NCI-H187 (cell line): ENCODE measurements around the gene NCF4.

Source experiments
- DNase-seq, 2 experiments: peaks; one replicate each; lab custom pipeline; 2025; lab: John Stamatoyannopoulos, UW

NCF4 gene

DNA sequence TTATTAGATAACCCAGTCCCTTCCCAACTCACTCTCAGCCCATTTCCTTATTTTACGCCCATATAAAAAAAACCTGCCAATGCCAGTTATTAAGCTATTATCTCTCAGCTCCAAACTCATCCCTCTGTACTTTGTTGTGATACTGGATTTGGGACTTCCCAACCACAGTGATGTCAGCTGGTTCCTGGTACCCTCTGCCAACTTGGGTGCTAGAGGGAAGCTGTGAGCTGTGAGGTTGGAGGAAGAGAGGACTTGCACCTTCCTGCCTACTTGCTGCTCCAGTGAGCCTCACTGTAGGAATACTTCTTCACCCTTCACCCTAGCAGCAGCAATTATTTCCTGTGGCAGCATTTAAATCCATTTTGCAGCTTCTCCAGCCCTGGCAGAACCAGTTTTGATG lies 33.5 kb downstream of the NCF4 start:
- no peak for DNase-seq

GRCh38 chr22:36897611-36898010 lies 36.8 kb downstream of the NCF4 start:
- no peak for DNase-seq

DNA sequence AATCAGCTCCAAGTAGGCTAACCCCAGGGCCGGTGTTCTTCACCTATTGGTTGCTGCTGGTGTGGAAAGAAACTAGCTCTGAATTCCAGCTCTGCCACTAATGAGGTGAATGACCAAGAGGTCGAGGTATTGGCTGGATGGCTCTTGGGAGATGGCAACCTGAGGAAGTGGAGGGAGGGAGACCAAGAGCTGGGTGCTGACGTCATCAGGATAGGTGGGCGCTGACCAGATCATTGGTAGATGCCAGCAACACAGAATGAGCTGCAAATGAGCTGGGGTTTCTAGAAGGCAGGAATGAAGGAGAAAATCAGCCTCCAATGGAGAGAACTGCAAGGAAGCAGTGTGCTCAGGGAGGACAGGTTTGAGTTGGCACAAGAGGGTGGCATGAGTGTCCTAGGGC lies 37.9 kb downstream of the NCF4 start:
- no peak for DNase-seq

DNA sequence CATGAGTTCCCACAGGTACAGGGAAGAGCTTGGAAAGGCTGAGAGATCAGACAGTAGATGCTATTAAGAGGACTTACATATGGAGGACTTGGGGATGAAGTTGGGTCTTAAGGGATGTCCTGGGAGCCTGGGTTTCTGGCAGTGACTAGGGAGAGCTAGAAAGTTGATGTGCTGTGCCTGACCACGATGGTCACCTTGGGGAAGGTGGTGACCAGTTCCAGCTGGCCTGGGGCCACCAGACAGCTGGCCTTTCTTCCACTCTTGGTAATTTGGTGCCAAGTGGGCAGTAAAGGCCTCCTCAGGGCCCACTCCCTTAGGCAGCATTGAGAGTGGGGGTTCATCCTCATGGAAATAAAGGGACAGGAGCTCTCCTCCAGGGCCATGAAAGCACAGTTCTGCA lies 38.7 kb downstream of the NCF4 start:
- no peak for DNase-seq

GRCh38 chr22:36900225-36900624 lies 39.4 kb downstream of the NCF4 start:
- no peak for DNase-seq

DNA sequence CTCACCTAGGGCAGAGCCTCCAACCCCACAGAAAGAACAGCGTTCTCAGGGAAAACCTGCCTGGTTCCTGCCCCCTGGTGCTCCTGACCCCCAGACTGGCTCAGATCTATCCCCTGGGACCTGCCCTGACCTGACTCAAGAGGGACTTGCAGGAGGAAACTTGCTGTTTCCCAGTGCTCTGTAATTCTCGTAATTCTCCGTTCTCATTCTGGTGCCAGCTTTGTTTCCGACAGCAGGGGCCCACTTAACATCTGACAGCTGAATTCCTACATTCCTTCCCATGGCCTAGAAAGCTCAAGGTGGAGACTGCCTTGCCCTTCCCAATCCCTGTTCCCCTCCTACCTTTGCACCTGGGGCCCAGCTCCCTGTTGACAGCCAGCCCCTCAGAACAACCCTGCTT lies 40.1 kb downstream of the NCF4 start:
- no peak for DNase-seq

DNA sequence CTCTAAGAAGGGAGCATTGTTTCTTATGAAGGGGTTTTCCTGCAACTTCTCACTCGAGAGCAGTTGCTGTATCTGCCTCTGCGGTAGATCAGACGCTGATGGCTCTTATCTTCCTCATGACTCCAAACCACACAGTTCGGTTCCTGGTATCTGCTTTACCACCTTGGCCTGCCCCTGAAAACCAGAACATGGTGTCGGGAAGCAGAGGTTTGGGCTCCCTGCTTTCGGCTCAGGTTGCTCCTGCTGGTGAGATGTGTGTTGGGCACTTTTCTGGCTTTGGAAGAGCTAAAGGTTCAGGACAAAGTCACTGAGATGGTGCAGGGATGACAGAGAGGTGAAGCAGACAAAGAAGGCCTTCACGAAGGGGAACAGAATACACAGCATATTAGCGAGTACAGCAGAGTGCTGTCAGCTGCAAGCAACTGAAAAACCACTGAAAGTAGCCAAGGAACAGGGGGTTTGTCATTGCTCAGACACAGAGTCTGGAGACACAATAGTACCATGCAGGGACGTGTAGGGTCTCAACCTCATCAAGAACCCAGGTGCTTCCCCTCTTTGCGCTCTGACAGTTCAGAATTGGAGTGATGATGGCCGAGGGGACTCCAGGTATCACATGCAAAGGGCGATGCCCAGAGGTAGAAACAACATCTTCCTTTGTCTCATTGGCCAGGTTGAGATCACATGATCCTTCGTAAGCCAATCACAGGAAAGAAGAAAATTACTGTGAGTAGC lies 40.8 kb downstream of the NCF4 start:
- DNase-seq: no peak

DNA sequence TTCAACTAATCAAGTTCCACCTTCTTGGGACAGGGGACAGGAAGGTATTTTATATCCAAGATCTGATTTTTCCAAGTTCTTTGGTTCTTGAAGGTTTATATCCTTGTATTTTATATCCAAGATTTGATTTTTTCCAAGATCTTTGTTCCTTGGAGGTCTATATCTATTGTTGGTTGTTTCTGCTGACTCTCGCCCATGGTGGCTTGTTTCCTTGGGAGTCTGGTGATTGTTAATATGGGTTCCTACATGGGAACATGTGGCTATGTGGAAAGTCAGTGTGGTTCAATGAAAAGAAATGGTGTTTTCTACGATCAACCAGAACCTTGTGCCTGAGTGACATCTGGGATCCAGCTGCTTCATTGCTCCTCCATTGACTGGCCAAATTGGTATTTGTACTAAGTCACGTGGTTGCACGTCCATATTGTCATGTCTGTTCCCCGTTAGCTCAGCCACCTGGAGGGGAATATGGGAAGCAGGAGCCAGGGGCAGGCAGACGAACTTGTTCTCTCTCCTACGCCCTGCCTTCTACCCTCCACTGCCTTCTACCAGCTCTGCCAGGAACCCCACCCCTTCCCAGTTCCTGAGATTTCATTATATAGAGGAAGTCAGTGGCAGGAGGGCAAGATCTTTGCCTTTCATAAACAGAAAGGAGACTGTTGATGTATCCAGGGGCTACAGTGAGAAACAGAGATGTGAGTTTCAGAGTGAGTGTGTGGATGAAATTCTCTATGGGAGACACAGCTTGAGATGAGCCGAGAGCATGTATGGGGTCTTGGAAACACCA lies 41.5 kb downstream of the NCF4 start:
- DNase-seq: no peak

- DNase-seq: no peak
Measured at GRCh38 chr22:36904260-36904880, 43.6 kb downstream of the NCF4 start.

DNA sequence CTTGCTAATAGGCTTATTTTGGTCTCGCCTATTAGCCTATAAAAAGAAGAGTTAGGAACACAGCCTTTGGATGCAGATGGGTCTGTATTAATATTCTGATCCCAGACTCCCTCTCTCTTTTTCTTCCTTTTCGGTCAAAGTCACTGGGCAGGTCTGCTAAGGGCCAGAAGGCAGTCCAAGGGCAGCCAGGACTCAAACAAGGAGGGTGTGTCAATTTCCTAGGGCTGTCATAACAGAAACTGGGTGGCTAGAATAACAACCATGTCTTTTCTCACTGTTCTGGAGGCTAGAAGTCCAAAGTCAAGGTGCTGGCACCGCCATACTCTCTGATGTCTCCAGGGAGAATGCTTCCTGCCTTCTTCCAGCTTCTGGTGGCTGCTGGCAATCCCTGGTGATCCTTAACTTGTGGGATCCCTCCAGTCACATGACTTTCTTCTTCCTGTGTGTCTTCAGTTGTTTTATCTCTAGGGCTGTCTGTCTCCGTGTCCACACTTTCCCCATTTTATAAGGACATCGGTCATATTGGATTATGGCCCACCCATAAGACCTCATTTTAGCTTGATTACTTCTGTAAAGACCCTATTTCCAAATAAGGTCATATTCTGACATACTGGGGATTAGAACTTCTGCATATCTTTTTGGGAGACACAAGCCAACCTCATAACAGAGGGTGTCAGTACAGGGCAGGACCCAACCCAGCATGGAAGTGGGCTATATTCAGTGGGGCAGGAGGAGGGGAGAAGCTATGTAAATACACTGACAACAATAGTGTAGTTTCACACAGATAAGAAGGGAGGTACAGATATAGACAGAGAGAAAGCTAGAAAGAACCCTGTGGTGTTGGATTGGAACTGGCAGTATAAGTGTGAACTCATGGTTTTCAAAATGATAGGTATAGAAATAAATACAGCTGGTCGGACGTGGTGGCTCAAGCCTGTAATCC lies 46.7 kb downstream of the NCF4 start:
- no peak for DNase-seq

DNA sequence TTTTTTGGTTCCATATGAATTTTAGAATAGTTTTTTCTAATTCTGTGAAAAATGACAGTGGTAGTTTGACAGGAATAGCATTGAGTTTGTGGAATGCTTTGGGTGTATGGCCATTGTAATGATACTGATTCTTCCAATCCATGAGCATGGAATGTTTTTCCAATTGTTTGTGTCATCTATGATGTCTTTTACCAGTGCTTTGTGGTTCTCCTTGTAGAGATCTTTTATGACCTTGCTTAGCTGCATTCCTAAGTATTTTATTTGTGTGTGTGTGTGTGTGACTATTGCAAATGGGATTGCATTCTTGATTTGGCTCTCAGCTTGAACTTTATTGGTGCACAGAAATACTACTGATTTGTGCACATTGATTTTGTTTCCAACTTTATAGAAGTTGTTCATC lies 49.7 kb downstream of the NCF4 start:
- no peak for DNase-seq

GRCh38 chr22:36911887-36912661 lies 51.3 kb downstream of the NCF4 start:
- no peak for DNase-seq

GRCh38 chr22:36912694-36913426 lies 52.1 kb downstream of the NCF4 start:
- DNase-seq: no peak

DNA sequence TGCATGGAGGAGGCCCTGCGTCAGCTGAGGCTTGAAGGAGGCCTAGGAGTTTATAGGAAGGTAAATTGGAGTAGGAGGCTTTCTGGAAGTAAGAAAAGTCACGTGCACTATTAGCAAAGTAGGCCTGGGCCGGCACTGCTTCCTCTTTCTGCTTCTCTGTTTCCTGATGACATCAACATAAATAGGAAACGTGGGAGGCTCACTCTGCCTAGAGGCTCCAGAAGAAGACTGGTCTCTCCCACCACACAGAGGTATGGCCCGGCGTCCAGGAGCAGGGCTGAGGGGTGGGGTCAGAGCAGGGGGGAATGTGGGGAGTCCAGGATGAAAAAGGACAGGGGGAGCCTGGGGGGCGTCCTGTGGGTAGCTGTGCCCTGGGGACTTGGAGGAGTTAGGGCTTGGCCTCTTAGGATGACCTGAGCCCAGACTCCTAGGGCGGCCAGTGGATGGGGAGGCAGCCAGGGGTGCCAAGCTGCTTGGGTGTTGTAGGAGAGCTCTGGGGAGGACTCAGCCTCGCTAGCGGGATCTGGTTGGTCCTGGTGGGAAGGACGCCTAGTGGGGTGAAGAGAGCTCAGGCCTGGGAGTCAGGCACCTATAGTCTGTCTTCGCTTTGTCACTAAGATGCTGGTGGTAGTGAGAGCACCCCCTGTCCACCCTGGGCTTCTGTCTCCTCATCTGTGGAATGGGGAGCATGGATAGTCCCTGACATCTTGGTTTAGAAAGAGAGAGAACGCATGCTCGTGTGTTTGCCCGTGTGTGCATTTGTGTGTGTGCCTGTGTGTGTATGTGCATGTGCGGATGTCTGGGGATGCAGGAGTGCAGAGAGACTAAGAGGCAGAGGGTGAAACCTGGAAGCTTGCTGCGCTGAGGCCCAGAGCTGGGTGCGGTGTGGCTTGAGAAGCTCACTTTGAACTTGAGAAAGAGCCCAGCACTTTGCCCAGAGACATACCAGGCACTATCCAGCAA lies 52.9 kb downstream of the NCF4 start, which contains the start of gene CSF2RB:
CSF2RB (plus strand) TSS at position 202 of the 963 bp plus-strand sequence. CDS start 8,580 bp downstream, outside the sequence.
- DNase-seq: no peak

GRCh38 chr22:36914390-36914752 lies 53.6 kb downstream of the NCF4 start:
- DNase-seq: no peak

- DNase-seq: no peak
Measured at GRCh38 chr22:36916034-36916433, 55.2 kb downstream of the NCF4 start.

DNA sequence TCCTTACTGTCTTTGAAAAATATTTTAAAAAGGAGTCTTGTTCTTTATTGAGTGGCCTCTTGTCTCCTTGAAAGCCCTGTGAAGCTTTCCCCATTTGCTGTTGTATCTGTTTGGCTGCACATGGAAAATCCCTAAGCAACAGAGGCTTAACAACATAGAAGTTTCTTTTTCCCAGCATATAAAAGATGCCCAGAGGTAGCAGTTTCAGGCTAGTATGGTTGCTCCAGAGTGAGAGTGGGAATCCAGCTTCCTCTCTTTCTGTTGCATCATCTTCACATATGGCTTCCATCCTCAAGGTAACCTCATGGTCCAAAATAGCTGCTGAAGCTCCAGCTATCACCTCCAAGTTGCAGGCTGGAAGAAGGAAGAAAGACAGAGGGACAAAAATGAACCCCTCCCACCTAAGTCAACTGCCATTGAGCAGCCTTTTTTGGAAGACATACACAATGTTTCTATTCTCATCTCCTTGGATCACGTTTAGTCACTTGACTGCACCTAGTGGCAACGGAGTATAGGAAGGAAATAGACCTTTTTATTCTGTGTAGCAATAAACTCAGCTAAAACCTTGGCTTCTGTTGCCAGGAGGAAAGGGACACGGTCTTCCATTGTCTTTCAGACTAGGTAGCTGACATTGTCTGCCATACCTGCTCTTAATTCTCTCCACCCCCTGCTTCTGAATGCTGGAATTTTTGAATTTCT lies 57.9 kb downstream of the NCF4 start:
- DNase-seq: no peak

DNA sequence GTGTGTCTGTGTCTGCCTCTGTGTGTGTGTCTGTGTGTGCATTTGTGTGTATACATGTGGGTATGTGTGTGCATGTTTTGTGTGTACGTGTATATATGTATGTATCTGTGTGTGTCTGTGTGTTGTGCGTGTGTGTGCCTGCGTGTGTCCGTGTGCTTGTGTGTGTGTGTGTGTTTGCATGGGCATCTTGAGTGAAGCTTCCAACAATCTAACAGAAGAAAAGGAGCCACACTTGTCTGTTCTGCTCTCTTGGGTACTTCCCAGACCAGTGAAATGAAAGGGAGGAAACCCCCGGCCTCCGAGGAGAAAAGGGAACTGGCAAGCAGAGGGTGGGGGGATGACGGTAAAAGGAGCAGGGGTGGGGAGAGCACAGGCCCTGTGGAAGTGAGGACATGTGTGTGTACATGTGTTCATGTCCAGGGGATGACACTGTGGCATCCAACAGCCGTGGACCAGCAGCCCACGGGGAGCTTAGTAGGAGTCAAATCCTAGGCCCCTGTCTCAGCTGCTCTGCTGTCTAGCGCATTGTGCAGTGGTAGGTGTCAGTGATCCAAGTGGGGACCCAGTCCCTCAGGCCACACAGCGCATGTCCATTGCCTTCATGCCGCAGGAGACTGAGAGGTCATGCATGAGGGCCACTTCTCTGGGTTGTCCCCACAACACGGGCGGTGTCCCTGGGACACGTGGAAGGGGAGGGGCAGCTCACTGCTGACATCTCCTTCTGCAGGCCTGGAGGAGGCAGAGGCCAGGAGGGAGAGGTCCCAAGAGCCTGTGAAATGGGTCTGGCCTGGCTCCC lies 60.7 kb downstream of the NCF4 start:
- no peak for DNase-seq
